ENCODE measurements around the gene TMEM43.
A peak's percentile ranks its signal among the peaks of the same experiment; 100 is the strongest.

Gene TMEM43

GRCh38 chr3:14141602-14142341 lies 16.9 kb downstream of the TMEM43 start:
- H3K4me1 Mint-ChIP-seq = peaks cover 21% of the 10 kb centered on the region
- no peak for DNase-seq
- H3K27ac Mint-ChIP-seq = no peak overlapping the region
- no peaks in the 10 kb centered on the region for H3K27me3 Mint-ChIP-seq (ENCODE audit: low read depth, poor library complexity)
- no peak for TF ChIP-seq CTCF (IDR thresholded peaks at IDR 0.05)
- H3K36me3 Mint-ChIP-seq (ENCODE audit: low read depth) = peaks cover 18% of the 10 kb centered on the region
- no peaks in the 10 kb centered on the region for H3K9me3 Mint-ChIP-seq
- H3K4me3 Mint-ChIP-seq = no peak overlapping the region

GRCh38 chr3:14142567-14143270 lies 17.9 kb downstream of the TMEM43 start:
- TF ChIP-seq CTCF (IDR thresholded peaks at IDR 0.05) = no peak
- Mint-ChIP-seq H3K4me3 (no peak overlapping the region), H3K27ac (peak overlapping the region; percentile 39)

GRCh38 chr3:14143271-14144225 lies 18.7 kb downstream of the TMEM43 start:
- DNase-seq = no peak
- TF ChIP-seq CTCF (IDR thresholded peaks at IDR 0.05) = no peak
- Mint-ChIP-seq H3K36me3 (ENCODE audit: low read depth) (peaks cover 25% of the 10 kb centered on the region), H3K4me3 (no peak overlapping the region), H3K27me3 (ENCODE audit: low read depth, poor library complexity) (no peaks in the 10 kb centered on the region), H3K27ac (no peak overlapping the region), H3K4me1 (peaks cover 21% of the 10 kb centered on the region), H3K9me3 (no peaks in the 10 kb centered on the region)

More at GRCh38 chr3:14142567-14143270, 17.9 kb downstream of the TMEM43 start:
- H3K4me1 Mint-ChIP-seq = peaks cover 21% of the 10 kb centered on the region
- H3K27me3 Mint-ChIP-seq (ENCODE audit: low read depth, poor library complexity) = no peaks in the 10 kb centered on the region
- peaks cover 25% of the 10 kb centered on the region for H3K36me3 Mint-ChIP-seq (ENCODE audit: low read depth)
- no peak for DNase-seq
- H3K9me3 Mint-ChIP-seq = no peaks in the 10 kb centered on the region

GRCh38 chr3:14144423-14145075 lies 19.7 kb downstream of the TMEM43 start:
- no peak for TF ChIP-seq CTCF (IDR thresholded peaks at IDR 0.05)
- Mint-ChIP-seq H3K4me1 (peaks cover 21% of the 10 kb centered on the region), H3K27me3 (ENCODE audit: low read depth, poor library complexity) (no peaks in the 10 kb centered on the region), H3K9me3 (no peaks in the 10 kb centered on the region), H3K36me3 (ENCODE audit: low read depth) (peaks cover 25% of the 10 kb centered on the region), H3K27ac (peak overlapping the region; percentile 95), H3K4me3 (no peak overlapping the region)
- DNase-seq = no peak

- Mint-ChIP-seq H3K36me3 (ENCODE audit: low read depth) (peaks cover 26% of the 10 kb centered on the region), H3K27ac (peak overlapping the region; percentile 79), H3K27me3 (ENCODE audit: low read depth, poor library complexity) (no peaks in the 10 kb centered on the region), H3K4me1 (peaks cover 21% of the 10 kb centered on the region), H3K9me3 (no peaks in the 10 kb centered on the region), H3K4me3 (no peak overlapping the region)
- no peak for DNase-seq
- TF ChIP-seq CTCF (IDR thresholded peaks at IDR 0.05) = no peak
Measured at GRCh38 chr3:14145236-14145635, 20.4 kb downstream of the TMEM43 start.
